Measurements from ENCODE around the gene NFATC2. TPM values are rescaled to one million over a fixed set of nuclear protein-coding genes. Genes with fewer than 3 reads are reported as not detected.

NFATC2 gene
- total RNA-seq, 6 experiments from 2014 or later: 3.9 to 7.1 (median 4.7) TPM

DNA sequence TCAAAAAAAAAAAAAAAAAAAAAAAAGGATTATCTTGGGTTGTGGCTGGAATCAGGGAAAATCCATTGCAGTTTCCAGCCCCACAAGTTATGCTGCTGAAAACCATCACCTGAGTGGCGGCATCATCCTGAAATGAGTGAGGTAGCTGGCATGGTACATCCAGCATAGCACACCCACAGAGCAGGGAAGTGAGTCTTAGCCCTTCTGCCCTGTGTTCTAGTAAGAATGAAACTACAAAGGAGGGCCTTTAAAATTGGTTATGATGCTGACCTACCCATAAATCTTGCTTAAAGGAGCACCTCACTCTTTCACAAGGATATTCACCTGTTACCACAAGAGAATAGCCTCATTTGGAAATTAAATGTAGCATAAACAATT, 119.2 kb downstream of the NFATC2 start:
- no peak for ATAC-seq
- intact Hi-C loops (cut with DNase I): no loop called here
- Histone ChIP-seq H3K27me3 (no peaks in the 10 kb centered on the region), H3K36me3 (peaks cover 0 to 2% (median 0%) of the 10 kb centered on the region in 4 donors), H3K4me1 (peaks cover 0 to 9% (median 0%) of the 10 kb centered on the region in 4 donors), H3K27ac (no peak overlapping the region), H3K9me3 (no peaks in the 10 kb centered on the region), H3K4me3 (no peak overlapping the region)
- DNase-seq: no peak
- WGBS (ENCODE audit: insufficient coverage, low coverage, low lambda C conversion rate, missing lambda C conversion rate): 100% methylated on average over 1 of the region's 1 CpG
- TF ChIP-seq POLR2A (IDR thresholded peaks at IDR 0.05): no peak
- TF ChIP-seq, protein P1, sequence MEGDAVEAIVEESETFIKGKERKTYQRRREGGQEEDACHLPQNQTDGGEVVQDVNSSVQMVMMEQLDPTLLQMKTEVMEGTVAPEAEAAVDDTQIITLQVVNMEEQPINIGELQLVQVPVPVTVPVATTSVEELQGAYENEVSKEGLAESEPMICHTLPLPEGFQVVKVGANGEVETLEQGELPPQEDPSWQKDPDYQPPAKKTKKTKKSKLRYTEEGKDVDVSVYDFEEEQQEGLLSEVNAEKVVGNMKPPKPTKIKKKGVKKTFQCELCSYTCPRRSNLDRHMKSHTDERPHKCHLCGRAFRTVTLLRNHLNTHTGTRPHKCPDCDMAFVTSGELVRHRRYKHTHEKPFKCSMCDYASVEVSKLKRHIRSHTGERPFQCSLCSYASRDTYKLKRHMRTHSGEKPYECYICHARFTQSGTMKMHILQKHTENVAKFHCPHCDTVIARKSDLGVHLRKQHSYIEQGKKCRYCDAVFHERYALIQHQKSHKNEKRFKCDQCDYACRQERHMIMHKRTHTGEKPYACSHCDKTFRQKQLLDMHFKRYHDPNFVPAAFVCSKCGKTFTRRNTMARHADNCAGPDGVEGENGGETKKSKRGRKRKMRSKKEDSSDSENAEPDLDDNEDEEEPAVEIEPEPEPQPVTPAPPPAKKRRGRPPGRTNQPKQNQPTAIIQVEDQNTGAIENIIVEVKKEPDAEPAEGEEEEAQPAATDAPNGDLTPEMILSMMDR (IDR thresholded peaks at IDR 0.05): no peak

DNA sequence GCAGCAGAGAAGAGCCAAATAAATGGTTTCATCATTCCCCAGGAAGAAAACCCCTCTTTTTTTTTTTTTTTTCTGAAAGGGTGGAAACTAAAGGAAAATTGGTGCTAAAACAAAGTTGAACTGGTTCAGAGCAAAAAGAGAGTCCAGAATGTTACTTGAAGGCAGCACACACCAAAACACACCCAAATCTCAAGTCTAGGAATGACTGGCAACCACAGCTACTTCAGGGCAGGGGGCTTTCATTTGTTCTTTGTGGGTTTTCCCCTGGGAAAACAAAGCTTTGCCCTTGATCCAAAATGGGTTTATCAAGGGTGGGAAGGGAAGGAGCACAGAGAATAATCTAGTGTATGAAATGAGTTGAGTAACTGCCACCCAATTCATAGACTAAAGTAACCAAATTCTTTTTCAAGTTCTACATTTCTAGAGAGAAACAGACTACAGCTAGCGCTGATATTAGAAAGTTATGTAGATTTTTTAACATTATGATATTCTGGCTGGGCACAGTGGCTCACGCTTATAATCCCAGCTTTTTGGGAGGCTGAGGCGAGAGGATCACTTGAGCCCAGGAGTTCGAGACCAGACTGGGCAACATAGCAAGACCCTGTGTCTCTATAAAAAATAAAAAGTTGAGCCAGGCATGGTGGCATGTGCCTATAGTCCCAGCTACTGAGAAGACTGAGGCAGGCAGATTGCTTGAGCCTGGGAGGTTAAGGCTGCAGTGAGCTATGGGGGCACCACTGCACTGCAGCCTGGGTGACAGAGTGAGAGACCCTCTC, 119.8 kb downstream of the NFATC2 start:
- 82% methylated on average over 4 of the region's 4 CpGs for WGBS (ENCODE audit: insufficient coverage, low coverage, low lambda C conversion rate, missing lambda C conversion rate)
- TF ChIP-seq, protein P1 (IDR thresholded peaks at IDR 0.05): no peak
- TF ChIP-seq POLR2A (IDR thresholded peaks at IDR 0.05): no peak
- H3K36me3 ChIP-seq: peaks cover 0 to 2% (median 0%) of the 10 kb centered on the region in 4 donors
- H3K4me1 ChIP-seq: peaks cover 0 to 3% (median 0%) of the 10 kb centered on the region in 4 donors
- DNase-seq (no peak), ATAC-seq (no peak)
- no peak overlapping the region for H3K4me3 ChIP-seq
- H3K27me3 ChIP-seq: no peaks in the 10 kb centered on the region
- H3K9me3 ChIP-seq: no peaks in the 10 kb centered on the region
- intact Hi-C loops (cut with DNase I): no loop called here
- H3K27ac ChIP-seq: no peak overlapping the region

DNA sequence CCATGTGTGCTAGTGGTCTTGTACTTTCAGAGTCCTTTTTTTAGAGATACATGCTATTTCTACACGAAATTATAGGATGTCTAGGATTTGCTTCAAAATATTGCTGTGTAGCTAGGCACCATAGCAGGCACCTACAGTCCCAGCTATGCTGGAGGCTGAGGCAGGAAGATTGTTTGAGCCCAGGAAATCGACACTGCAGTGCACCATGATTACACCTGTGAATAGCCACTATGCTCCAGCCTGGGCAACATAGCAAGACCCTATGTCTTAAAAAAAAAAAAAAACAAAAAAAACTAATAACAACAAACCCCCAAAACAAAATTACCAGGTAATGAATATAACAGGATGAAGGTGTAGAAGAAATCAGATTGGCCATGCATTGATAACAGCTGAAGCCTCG, 121.7 kb downstream of the NFATC2 start:
- no peaks in the 10 kb centered on the region for H3K9me3 ChIP-seq
- 88% methylated on average over 3 of the region's 3 CpGs for WGBS (ENCODE audit: insufficient coverage, low coverage, low lambda C conversion rate, missing lambda C conversion rate)
- H3K36me3 ChIP-seq: peaks cover 0 to 2% (median 0%) of the 10 kb centered on the region in 4 donors
- intact Hi-C loops (cut with DNase I): no loop called here
- no peaks in the 10 kb centered on the region for H3K4me1 ChIP-seq
- no peak overlapping the region for H3K4me3 ChIP-seq
- H3K27ac ChIP-seq: no peak overlapping the region
- DNase-seq: no peak
- no peak for TF ChIP-seq POLR2A (IDR thresholded peaks at IDR 0.05)
- TF ChIP-seq, protein P1 (IDR thresholded peaks at IDR 0.05): no peak
- ATAC-seq: no peak
- no peaks in the 10 kb centered on the region for H3K27me3 ChIP-seq

DNA sequence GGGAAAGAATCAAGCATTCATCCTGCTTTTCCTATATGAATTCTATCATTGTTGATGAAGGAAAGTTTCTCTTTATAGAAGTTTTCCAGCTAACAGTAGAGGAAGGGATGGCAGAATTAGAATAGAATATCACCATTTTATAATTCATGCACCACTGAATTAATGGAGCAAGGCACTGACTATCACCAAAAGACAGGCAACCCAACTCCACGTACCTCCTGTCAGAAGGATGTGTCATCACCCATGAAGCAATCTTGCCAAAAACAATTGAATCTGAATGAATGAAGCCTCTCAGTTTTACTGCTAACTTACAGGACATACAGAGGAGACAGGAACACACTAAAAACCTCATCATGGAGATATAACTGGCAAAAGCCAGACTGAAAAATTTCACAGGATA, 122.4 kb downstream of the NFATC2 start:
- H3K27me3 ChIP-seq: no peaks in the 10 kb centered on the region
- ATAC-seq (no peak), DNase-seq (no peak)
- 36% methylated on average over 1 of the region's 1 CpG for WGBS (ENCODE audit: insufficient coverage, low coverage, low lambda C conversion rate, missing lambda C conversion rate)
- intact Hi-C loops (cut with DNase I): no loop called here
- no peak for TF ChIP-seq POLR2A (IDR thresholded peaks at IDR 0.05)
- TF ChIP-seq, protein P1 (IDR thresholded peaks at IDR 0.05): no peak
- no peak overlapping the region for H3K4me3 ChIP-seq
- H3K4me1 ChIP-seq: no peaks in the 10 kb centered on the region
- H3K36me3 ChIP-seq: peaks cover 0 to 2% (median 0%) of the 10 kb centered on the region in 4 donors
- no peaks in the 10 kb centered on the region for H3K9me3 ChIP-seq
- H3K27ac ChIP-seq: no peak overlapping the region
